GM21367 (cell line): Measurements from ENCODE around the gene SH3TC1.

Experiments
- ATAC-seq: cut with Tn5 transposase; IDR thresholded peaks from one replicate; pipeline ENCODE4 v1.9.1; 2021; ENCODE audit not compliant: unreplicated experiment

The SH3TC1 gene

GRCh38 chr4:8213121-8213520 is 14.0 kb downstream of the SH3TC1 start:
- no peak for ATAC-seq

GRCh38 chr4:8214136-8214535 is 15.0 kb downstream of the SH3TC1 start:
- ATAC-seq: no peak

- ATAC-seq: no peak
These were observed 15.9 kb downstream of the SH3TC1 start for GRCh38 chr4:8215001-8215427.

GRCh38 chr4:8215641-8216442 is 16.8 kb downstream of the SH3TC1 start:
- ATAC-seq: no peak

GRCh38 chr4:8216443-8217245 is 17.6 kb downstream of the SH3TC1 start:
- no peak for ATAC-seq

GRCh38 chr4:8217246-8217511 is 18.1 kb downstream of the SH3TC1 start:
- no peak for ATAC-seq

- ATAC-seq: no peak
These were observed 18.8 kb downstream of the SH3TC1 start for GRCh38 chr4:8217871-8218270.

GRCh38 chr4:8218371-8219031 is 19.4 kb downstream of the SH3TC1 start:
- ATAC-seq: no peak

GRCh38 chr4:8219236-8219635 is 20.1 kb downstream of the SH3TC1 start:
- no peak for ATAC-seq

- no peak for ATAC-seq
These were observed 21.8 kb downstream of the SH3TC1 start for GRCh38 chr4:8220661-8221450.

GRCh38 chr4:8221476-8221875 is 22.4 kb downstream of the SH3TC1 start:
- ATAC-seq: no peak

- no peak for ATAC-seq
These were observed 22.9 kb downstream of the SH3TC1 start for GRCh38 chr4:8221985-8222384.

- ATAC-seq: no peak
These were observed 23.7 kb downstream of the SH3TC1 start for GRCh38 chr4:8222609-8223388.

- no peak for ATAC-seq
These were observed 25.3 kb downstream of the SH3TC1 start for GRCh38 chr4:8224267-8224974.

- no peak for ATAC-seq
These were observed 26.0 kb downstream of the SH3TC1 start for GRCh38 chr4:8224975-8225625.

GRCh38 chr4:8225706-8226443 is 26.8 kb downstream of the SH3TC1 start:
- ATAC-seq: no peak

- no peak for ATAC-seq
These were observed 28.2 kb downstream of the SH3TC1 start for GRCh38 chr4:8227201-8227770.

- ATAC-seq: no peak
These were observed 28.8 kb downstream of the SH3TC1 start for GRCh38 chr4:8227771-8228318.
